RKO (cell line): ENCODE data around the gene ANAPC2.

Experiments used
- DNase-seq: peaks from one replicate; pipeline ENCODE4 v3.0.0-alpha.2; 2016; ENCODE audit warnings: low spot score

The ANAPC2 gene

DNA sequence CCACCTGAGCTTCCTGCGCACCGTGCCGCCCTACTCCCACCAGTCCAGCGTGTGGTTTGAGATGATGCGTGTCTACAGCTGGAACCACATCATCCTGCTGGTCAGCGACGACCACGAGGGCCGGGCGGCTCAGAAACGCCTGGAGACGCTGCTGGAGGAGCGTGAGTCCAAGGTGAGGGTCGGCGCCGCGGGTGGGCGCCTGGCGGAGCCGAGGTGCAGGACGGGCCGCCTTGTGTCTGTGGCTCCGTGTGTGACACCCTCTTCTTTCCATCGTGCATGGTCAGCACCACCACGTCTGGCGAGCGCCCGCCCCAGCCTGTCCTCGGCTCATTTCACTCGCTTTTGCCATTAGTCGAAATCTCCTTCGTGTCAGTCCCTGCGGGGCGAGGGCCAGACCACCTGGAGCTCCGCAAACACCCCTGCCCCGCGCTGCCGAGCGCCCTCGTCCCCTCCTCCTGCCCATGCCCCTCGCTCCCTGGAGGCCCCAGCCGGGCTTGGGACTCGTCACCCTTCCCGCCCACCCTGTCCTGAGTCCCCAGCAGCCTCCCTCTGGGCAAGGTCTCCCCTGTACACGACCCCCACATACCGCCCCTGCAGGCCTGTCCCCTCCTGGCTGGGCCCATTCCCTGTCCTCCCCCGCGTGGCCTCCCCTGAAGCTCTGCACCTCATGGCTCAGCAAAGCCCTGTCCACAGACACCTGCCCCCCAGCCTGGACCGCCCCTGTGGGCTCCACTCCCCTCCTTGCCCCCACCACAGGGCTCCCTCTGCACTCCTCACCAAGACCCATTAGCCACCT is 42.4 kb downstream of the ANAPC2 start:
- DNase-seq: no peak

DNA sequence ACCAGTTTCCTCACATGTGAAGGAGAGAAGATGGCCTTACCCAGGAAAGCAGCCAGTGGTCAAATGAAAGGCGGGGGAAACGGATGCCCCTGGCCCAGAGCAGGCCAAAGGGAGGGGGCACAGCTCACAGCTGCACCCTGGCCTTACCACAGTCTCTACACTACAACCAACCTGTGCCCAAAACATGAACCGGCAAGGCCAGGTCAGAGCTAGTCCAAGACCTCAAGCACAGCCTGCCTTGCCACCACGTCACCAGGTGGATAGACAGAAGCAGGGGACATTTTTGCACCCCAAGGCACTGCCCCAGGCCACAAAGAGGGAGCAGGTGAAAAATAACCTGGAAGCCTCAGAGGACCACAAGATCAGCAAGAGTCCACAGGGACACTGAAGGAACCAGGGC is 44.9 kb downstream of the ANAPC2 start:
- DNase-seq: no peak

- no peak for DNase-seq
These were observed 46.1 kb downstream of the ANAPC2 start for GRCh38 chr9:137141976-137142936.

DNA sequence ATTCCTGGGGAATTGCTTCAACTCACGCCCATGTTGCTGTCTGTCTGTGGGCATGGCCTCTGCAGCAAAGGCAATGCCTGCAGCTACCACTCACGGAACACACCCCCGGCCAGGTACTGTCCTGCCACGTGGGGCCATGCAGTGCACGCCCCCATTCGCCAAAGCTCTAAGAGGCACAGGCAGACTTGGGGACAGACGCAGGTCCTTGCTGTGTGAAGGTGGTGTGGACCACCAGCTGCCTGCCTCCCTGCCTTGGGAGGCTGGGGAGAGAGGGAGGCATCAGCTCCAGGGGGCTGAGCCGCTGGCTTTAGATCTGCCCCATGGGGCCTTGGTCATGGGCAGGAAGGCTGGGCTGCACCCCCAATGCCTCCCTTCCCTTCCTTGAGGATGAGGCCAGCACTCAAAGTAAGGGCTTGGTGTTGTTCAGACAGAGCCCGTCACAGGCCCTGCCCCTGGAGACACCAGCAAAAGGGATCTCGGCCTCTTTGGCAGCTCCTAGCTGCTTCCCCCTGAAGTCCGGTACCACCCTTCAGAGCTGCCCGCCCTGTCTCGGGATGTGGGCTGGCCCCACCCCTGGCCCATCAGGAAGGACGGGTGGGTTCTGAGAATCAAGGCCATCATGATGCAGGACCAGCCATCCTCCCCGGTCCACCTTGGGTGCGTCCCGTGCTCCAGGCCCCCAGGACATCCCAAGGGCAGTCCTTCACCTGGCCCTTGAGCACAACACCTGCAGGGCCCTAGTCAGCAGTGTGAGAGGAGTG is 47.1 kb downstream of the ANAPC2 start:
- no peak for DNase-seq

GRCh38 chr9:137140151-137141012 is 48.0 kb downstream of the ANAPC2 start:
- no peak for DNase-seq

- no peak for DNase-seq
These were observed 48.8 kb downstream of the ANAPC2 start for GRCh38 chr9:137139468-137140150.

DNA sequence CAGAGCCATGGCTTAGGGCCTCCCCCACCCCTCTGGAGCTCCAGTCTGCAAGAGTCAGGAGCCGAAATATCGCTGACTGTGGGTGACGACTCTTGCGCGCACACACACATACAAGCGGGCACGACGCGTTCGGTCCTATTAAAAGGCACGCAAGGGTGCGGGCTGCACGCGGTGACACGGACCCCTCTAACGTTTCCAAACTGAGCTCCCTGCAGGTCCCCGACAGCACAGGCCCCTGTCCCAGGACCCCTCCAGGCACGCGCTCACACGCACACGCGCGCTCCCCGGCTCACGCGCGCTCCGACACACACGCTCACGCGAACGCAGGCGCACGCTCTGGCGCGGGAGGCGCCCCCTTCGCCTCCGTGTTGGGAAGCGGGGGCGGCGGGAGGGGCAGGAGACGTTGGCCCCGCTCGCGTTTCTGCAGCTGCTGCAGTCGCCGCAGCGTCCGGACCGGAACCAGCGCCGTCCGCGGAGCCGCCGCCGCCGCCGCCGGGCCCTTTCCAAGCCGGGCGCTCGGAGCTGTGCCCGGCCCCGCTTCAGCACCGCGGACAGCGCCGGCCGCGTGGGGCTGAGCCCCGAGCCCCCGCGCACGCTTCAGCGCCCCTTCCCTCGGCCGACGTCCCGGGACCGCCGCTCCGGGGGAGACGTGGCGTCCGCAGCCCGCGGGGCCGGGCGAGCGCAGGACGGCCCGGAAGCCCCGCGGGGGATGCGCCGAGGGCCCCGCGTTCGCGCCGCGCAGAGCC is 49.5 kb downstream of the ANAPC2 start, which contains the start of gene GRIN1:
Gene GRIN1, plus strand, starts transcription at position 433 of the 746 bp plus-strand sequence. CDS start 333 bp downstream, outside the sequence.
- DNase-seq: no peak

- DNase-seq: no peak
These were observed 50.2 kb downstream of the ANAPC2 start for GRCh38 chr9:137138058-137138721.

- DNase-seq: no peak
These were observed 51.3 kb downstream of the ANAPC2 start for GRCh38 chr9:137136881-137137607.

- no peak for DNase-seq
These were observed 52.0 kb downstream of the ANAPC2 start for GRCh38 chr9:137136261-137136880.

- peak; percentile 54 for DNase-seq
These were observed 53.2 kb downstream of the ANAPC2 start for GRCh38 chr9:137135154-137135553.

- DNase-seq: no peak
These were observed 54.2 kb downstream of the ANAPC2 start for GRCh38 chr9:137134191-137134590.

- no peak for DNase-seq
These were observed 58.1 kb downstream of the ANAPC2 start for GRCh38 chr9:137130176-137130755.

- peak; percentile 97 for DNase-seq
These were observed 58.7 kb downstream of the ANAPC2 start for GRCh38 chr9:137129456-137130175.

GRCh38 chr9:137128862-137129455 is 59.4 kb downstream of the ANAPC2 start:
- DNase-seq: peak; percentile 80

DNA sequence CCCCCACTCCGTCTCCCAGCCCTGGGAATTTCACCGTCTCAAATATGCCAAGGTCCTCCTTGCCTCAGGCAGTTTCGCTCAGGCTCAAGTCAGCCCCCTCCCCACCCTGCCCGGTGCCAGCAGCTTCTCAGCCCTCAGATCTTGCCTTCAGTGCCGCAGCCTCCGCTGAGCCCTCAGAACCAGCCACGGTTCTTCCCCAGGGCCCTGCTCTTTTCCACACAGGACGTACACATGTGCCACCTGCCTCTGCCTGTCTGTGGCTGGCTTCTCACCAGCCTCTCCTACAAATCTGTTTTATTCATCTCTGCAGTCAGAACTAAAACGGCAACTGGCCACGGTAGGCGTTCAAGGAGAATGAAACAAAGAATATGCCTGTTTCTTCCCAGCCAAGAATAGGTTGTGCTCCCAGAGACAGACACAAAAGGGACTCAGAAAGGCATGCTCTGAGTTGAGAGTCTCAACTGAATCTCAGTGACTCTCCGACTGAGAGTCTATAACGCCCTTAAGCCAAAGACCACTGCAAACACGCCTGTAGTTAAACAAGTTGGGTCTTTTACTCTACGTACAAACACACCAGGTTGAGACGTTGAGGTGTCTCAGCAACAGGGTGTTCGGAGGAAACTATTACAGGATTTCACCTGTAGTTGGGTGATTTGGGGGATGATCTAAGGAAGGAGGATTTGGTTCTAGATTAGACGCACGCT is 60.0 kb downstream of the ANAPC2 start:
- DNase-seq: peak; percentile 59
